ENCODE data around the gene EGFLAM.

GRCh38 chr5:38226091-38226490 is 32.3 kb upstream of the EGFLAM start:
- no peak for TF ChIP-seq POLR2A (IDR thresholded peaks at IDR 0.05)
- no peak for TF ChIP-seq CTCF (IDR thresholded peaks at IDR 0.05)
